Skeletal muscle cell (primary cell): ENCODE measurements around the gene TEF.
"Not testable (repeated sequence)": the region's sequence is repeated elsewhere in the genome, so short reads cannot be mapped to it uniquely, and the experiment has no call there.

Source experiments
- DNase-seq: peaks from one replicate; pipeline ENCODE4 v3.0.0-alpha.2; 2010; ENCODE audit warnings: low read depth
- H3K4me3 ChIP-seq: 2 replicates; pipeline ENCODE4 v1.5.1; 2011; ENCODE audit warnings: low read depth, mild to moderate bottlenecking, control low read depth, low read length, moderate library complexity

TEF gene

GRCh38 chr22:41410311-41410751 lies 28.6 kb downstream of the TEF start:
- H3K4me3 ChIP-seq, result no peak overlapping the region

GRCh38 chr22:41411021-41411851 lies 29.5 kb downstream of the TEF start:
- no peak overlapping the region for H3K4me3 ChIP-seq
- no peak for DNase-seq

More at GRCh38 chr22:41410311-41410751, 28.6 kb downstream of the TEF start:
- DNase-seq, result no peak

GRCh38 chr22:41415554-41415953 lies 33.8 kb downstream of the TEF start:
- no peak for DNase-seq
- H3K4me3 ChIP-seq, result no peak overlapping the region

GRCh38 chr22:41417622-41418390 lies 36.1 kb downstream of the TEF start:
- DNase-seq, result no peak
- H3K4me3 ChIP-seq, result no peak overlapping the region

GRCh38 chr22:41418717-41419116 lies 37.0 kb downstream of the TEF start:
- no peak for DNase-seq
- no peak overlapping the region for H3K4me3 ChIP-seq

- no peak for DNase-seq
- H3K4me3 ChIP-seq, result no peak overlapping the region
Measured at GRCh38 chr22:41425660-41426365, 44.1 kb downstream of the TEF start.

GRCh38 chr22:41429232-41429950 lies 47.6 kb downstream of the TEF start:
- no peak for DNase-seq
- no peak overlapping the region for H3K4me3 ChIP-seq

GRCh38 chr22:41429951-41430332 lies 48.2 kb downstream of the TEF start:
- DNase-seq, result no peak
- no peak overlapping the region for H3K4me3 ChIP-seq

GRCh38 chr22:41431656-41432055 lies 49.9 kb downstream of the TEF start:
- no peak for DNase-seq
- H3K4me3 ChIP-seq, result no peak overlapping the region

- not testable (repeated sequence) for DNase-seq, H3K4me3 ChIP-seq
Measured at GRCh38 chr22:41433480-41433879, 51.7 kb downstream of the TEF start.

GRCh38 chr22:41434361-41435003 lies 52.7 kb downstream of the TEF start:
- not testable (repeated sequence) for H3K4me3 ChIP-seq, DNase-seq

GRCh38 chr22:41435560-41435959 lies 53.8 kb downstream of the TEF start:
- no peak overlapping the region for H3K4me3 ChIP-seq
- no peak for DNase-seq

GRCh38 chr22:41436322-41437113 lies 54.8 kb downstream of the TEF start:
- DNase-seq, result no peak
- no peak overlapping the region for H3K4me3 ChIP-seq

- no peak for DNase-seq
Measured at GRCh38 chr22:41437198-41437597, 55.5 kb downstream of the TEF start.

GRCh38 chr22:41440511-41440910 lies 58.8 kb downstream of the TEF start:
- not testable (repeated sequence) for H3K4me3 ChIP-seq, DNase-seq

More at GRCh38 chr22:41437198-41437597, 55.5 kb downstream of the TEF start:
- no peak overlapping the region for H3K4me3 ChIP-seq

- no peak overlapping the region for H3K4me3 ChIP-seq
- no peak for DNase-seq
Measured at GRCh38 chr22:41442240-41442792, 60.6 kb downstream of the TEF start.

- H3K4me3 ChIP-seq, result peak overlapping the region; percentile 84
- DNase-seq, result peak; percentile 94
Measured at GRCh38 chr22:41444360-41445128, 62.8 kb downstream of the TEF start.
